GM18951 (cell line): ENCODE results near the gene PRLH.

Experiments used
- POLR2A ChIP-seq: IDR thresholded peaks from 4 replicates; pipeline ENCODE4 v1.6.1; 2011; ENCODE audit warnings: mild to moderate bottlenecking; ENCODE audit not compliant: insufficient read length, insufficient read depth; ENCODE audit errors: extremely low read depth
- in situ Hi-C: fragments of 300-500 bp; cut with MboI; formaldehyde crosslinking; loops from one replicate; pipeline ENCODE4 v1.12.0; 2022; ENCODE audit warnings: low sequenced_read_pairs, mixed read lengths, inconsistent platforms; ENCODE audit not compliant: unreplicated experiment

PRLH gene

GRCh38 chr2:237575869-237576862 lies 9.8 kb downstream of the PRLH start:
- in situ Hi-C loops = no loop called here
- TF ChIP-seq POLR2A = no peak

GRCh38 chr2:237576974-237577373 lies 10.6 kb downstream of the PRLH start:
- in situ Hi-C loops = no loop called here
- no peak for TF ChIP-seq POLR2A

GRCh38 chr2:237577458-237577857 lies 11.1 kb downstream of the PRLH start:
- in situ Hi-C loops = no loop called here

GRCh38 chr2:237577956-237578870 lies 11.8 kb downstream of the PRLH start:
- in situ Hi-C loops = no loop called here
- no peak for TF ChIP-seq POLR2A

More at GRCh38 chr2:237577458-237577857, 11.1 kb downstream of the PRLH start:
- no peak for TF ChIP-seq POLR2A

GRCh38 chr2:237581326-237581725 lies 15.0 kb downstream of the PRLH start:
- in situ Hi-C loops = no loop called here
- no peak for TF ChIP-seq POLR2A

GRCh38 chr2:237581751-237582746 lies 15.7 kb downstream of the PRLH start:
- in situ Hi-C loops = no loop called here
- TF ChIP-seq POLR2A = no peak

GRCh38 chr2:237583385-237584295 lies 17.3 kb downstream of the PRLH start:
- in situ Hi-C loops = no loop called here
- no peak for TF ChIP-seq POLR2A

- in situ Hi-C loops = no loop called here
- TF ChIP-seq POLR2A = no peak
These were observed 19.3 kb downstream of the PRLH start for GRCh38 chr2:237585590-237586221.

- no peak for TF ChIP-seq POLR2A
- in situ Hi-C loops = no loop called here
These were observed 21.8 kb downstream of the PRLH start for GRCh38 chr2:237588044-237588696.

- TF ChIP-seq POLR2A = no peak
- in situ Hi-C loops = no loop called here
These were observed 24.1 kb downstream of the PRLH start, which contains the start of gene RAB17 for GRCh38 chr2:237590272-237591140. Gene RAB17 (minus strand): TSS chr2:237590734. CDS start chr2:237586154, 4,580 bp downstream.
